Neural cell (in vitro differentiated cells): ENCODE measurements around the gene NOP16.

Source experiments
- TAF1 ChIP-seq: IDR thresholded peaks from 2 replicates; pipeline ENCODE4 v1.6.1; 2012; ENCODE audit warnings: low read depth
- TF ChIP-seq, protein P1 (sequence below): fragments of 450-650 bp; IDR thresholded peaks from 2 replicates; pipeline ENCODE4 v1.5.1; 2014; ENCODE audit warnings: antibody characterized with exemption, mild to moderate bottlenecking, moderate library complexity; ENCODE audit not compliant: poor library complexity, severe bottlenecking

GRCh38 chr5:176383961-176384360, 4.4 kb downstream of the NOP16 start:
- TF ChIP-seq TAF1, result no peak
- TF ChIP-seq, protein P1, sequence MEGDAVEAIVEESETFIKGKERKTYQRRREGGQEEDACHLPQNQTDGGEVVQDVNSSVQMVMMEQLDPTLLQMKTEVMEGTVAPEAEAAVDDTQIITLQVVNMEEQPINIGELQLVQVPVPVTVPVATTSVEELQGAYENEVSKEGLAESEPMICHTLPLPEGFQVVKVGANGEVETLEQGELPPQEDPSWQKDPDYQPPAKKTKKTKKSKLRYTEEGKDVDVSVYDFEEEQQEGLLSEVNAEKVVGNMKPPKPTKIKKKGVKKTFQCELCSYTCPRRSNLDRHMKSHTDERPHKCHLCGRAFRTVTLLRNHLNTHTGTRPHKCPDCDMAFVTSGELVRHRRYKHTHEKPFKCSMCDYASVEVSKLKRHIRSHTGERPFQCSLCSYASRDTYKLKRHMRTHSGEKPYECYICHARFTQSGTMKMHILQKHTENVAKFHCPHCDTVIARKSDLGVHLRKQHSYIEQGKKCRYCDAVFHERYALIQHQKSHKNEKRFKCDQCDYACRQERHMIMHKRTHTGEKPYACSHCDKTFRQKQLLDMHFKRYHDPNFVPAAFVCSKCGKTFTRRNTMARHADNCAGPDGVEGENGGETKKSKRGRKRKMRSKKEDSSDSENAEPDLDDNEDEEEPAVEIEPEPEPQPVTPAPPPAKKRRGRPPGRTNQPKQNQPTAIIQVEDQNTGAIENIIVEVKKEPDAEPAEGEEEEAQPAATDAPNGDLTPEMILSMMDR, result no peak
